GM12875 (cell line): ENCODE measurements around the gene PLEK.

Experiments
- H3K4me3 ChIP-seq: one replicate; pipeline ENCODE4 v1.5.1; 2011; ENCODE audit warnings: low read depth, low read length, control low read depth
- CTCF ChIP-seq: IDR thresholded peaks from 2 replicates; pipeline ENCODE4 v1.5.1; 2011; ENCODE audit warnings: low read depth, mild to moderate bottlenecking, control low read depth, inconsistent platforms, low read length, moderate library complexity, borderline replicate concordance; ENCODE audit not compliant: insufficient read depth

The PLEK gene

GRCh38 chr2:68404893-68405799, 40.1 kb downstream of the PLEK start:
- H3K4me3 ChIP-seq: no peak overlapping the region
- TF ChIP-seq CTCF: no peak

- TF ChIP-seq CTCF: no peak
- no peak overlapping the region for H3K4me3 ChIP-seq
These were observed 46.5 kb downstream of the PLEK start for GRCh38 chr2:68411397-68412126.

GRCh38 chr2:68412127-68412819, 47.2 kb downstream of the PLEK start:
- H3K4me3 ChIP-seq: no peak overlapping the region
- no peak for TF ChIP-seq CTCF

- TF ChIP-seq CTCF: no peak
- no peak overlapping the region for H3K4me3 ChIP-seq
These were observed 48.4 kb downstream of the PLEK start for GRCh38 chr2:68413466-68413865.

- TF ChIP-seq CTCF: no peak
- no peak overlapping the region for H3K4me3 ChIP-seq
These were observed 49.4 kb downstream of the PLEK start for GRCh38 chr2:68414452-68414851.

GRCh38 chr2:68414876-68415275, 49.8 kb downstream of the PLEK start:
- H3K4me3 ChIP-seq: no peak overlapping the region
- TF ChIP-seq CTCF: no peak
